ENCODE data around the gene RECQL. TPM values are rescaled to one million over a fixed set of nuclear protein-coding genes. Genes with fewer than 3 reads are reported as not detected.
"Not testable (repeated sequence)": the region's sequence is repeated elsewhere in the genome, so short reads cannot be mapped to it uniquely, and the experiment has no call there.

Gene RECQL
- total RNA-seq, 4 donors from 2014 or later: 18.4 to 25.8 (median 21.7) TPM

GRCh38 chr12:21433525-21433924 lies 67.9 kb downstream of the RECQL start:
- Histone ChIP-seq H3K4me1 (peaks cover 12% of the 10 kb centered on the region), H3K9me3 (no peaks in the 10 kb centered on the region), H3K36me3 (no peaks in the 10 kb centered on the region), H3K4me3 (no peak overlapping the region), H3K27me3 (peaks cover 25% of the 10 kb centered on the region), H3K27ac (no peak overlapping the region)
- TF ChIP-seq EP300 (IDR thresholded peaks at IDR 0.05): no peak
- TF ChIP-seq, protein P1, sequence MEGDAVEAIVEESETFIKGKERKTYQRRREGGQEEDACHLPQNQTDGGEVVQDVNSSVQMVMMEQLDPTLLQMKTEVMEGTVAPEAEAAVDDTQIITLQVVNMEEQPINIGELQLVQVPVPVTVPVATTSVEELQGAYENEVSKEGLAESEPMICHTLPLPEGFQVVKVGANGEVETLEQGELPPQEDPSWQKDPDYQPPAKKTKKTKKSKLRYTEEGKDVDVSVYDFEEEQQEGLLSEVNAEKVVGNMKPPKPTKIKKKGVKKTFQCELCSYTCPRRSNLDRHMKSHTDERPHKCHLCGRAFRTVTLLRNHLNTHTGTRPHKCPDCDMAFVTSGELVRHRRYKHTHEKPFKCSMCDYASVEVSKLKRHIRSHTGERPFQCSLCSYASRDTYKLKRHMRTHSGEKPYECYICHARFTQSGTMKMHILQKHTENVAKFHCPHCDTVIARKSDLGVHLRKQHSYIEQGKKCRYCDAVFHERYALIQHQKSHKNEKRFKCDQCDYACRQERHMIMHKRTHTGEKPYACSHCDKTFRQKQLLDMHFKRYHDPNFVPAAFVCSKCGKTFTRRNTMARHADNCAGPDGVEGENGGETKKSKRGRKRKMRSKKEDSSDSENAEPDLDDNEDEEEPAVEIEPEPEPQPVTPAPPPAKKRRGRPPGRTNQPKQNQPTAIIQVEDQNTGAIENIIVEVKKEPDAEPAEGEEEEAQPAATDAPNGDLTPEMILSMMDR (IDR thresholded peaks at IDR 0.05): no peak
- TF ChIP-seq POLR2AphosphoS5 (IDR thresholded peaks at IDR 0.05): no peak
- TF ChIP-seq POLR2A (IDR thresholded peaks at IDR 0.05): no peak
- WGBS: 51% methylated on average over 2 of the region's 2 CpGs
- no peak for DNase-seq (ENCODE audit: low spot score in 2 of 2)

- TF ChIP-seq, protein P1 (IDR thresholded peaks at IDR 0.05): no peak
- TF ChIP-seq POLR2AphosphoS5 (IDR thresholded peaks at IDR 0.05) (no peak), POLR2A (IDR thresholded peaks at IDR 0.05) (no peak), EP300 (IDR thresholded peaks at IDR 0.05) (no peak)
- no peak for DNase-seq (ENCODE audit: low spot score in 2 of 2)
- 52% methylated on average over 4 of the region's 4 CpGs for WGBS
- Histone ChIP-seq H3K4me3 (no peak overlapping the region), H3K4me1 (no peaks in the 10 kb centered on the region), H3K27me3 (peaks cover 19% of the 10 kb centered on the region), H3K36me3 (no peaks in the 10 kb centered on the region), H3K27ac (no peak overlapping the region), H3K9me3 (no peaks in the 10 kb centered on the region)
Observed at GRCh38 chr12:21429994-21430393, 71.4 kb downstream of the RECQL start.

DNA sequence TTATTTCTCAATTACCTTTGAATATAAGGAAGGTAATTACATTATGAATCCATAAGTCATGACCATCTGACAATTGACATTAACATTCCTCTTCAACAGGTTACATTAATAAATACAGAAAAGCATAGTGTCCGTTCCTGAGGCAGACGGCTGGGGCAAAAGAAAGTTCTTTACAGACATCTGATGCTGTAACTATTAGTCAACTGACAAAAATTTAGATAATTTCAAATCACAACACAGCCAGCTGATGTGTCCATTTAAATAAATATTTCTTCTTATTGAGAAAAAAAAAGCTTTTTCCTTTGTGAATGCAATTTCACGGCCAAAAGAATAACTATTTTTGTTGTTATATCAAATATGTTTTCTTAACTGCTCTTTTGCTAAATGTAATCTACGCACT lies 73.2 kb downstream of the RECQL start:
- H3K36me3 ChIP-seq: no peaks in the 10 kb centered on the region
- H3K9me3 ChIP-seq: no peaks in the 10 kb centered on the region
- no peak for DNase-seq (ENCODE audit: low spot score in 2 of 2)
- H3K4me3 ChIP-seq: no peak overlapping the region
- H3K27ac ChIP-seq: no peak overlapping the region
- TF ChIP-seq POLR2A (IDR thresholded peaks at IDR 0.05) (no peak), EP300 (IDR thresholded peaks at IDR 0.05) (no peak)
- H3K4me1 ChIP-seq: no peaks in the 10 kb centered on the region
- H3K27me3 ChIP-seq: peaks cover 10% of the 10 kb centered on the region
- 68% methylated on average over 4 of the region's 4 CpGs for WGBS

GRCh38 chr12:21419009-21419699 lies 82.3 kb downstream of the RECQL start:
- not testable (repeated sequence) for H3K9me3 ChIP-seq; H3K4me3 ChIP-seq; H3K27me3 ChIP-seq; H3K36me3 ChIP-seq; H3K4me1 ChIP-seq; H3K27ac ChIP-seq; DNase-seq (ENCODE audit: low spot score in 2 of 2)
- 91% methylated on average over 26 of the region's 30 CpGs for WGBS

Other genes with a start within 250 kb of the RECQL start
- not detected for gene SLCO1A2, start 166.7 kb downstream of the RECQL start, total RNA-seq
- gene IAPP, start 128.7 kb downstream of the RECQL start, total RNA-seq: not detected
- gene PYROXD1, start 64.0 kb downstream of the RECQL start, total RNA-seq: 10 to 100 TPM; 15.6 to 42.0 (median 24.0) TPM
- gene GOLT1B, start 154 bp upstream of the RECQL start, total RNA-seq: 10 to 100 TPM; 14.9 to 23.2 (median 18.6) TPM
- gene SPX, start 24.7 kb upstream of the RECQL start, total RNA-seq: under 1 TPM in 1 of 4 donors, not detected in 3; 0.21 TPM
- gene GYS2, start 103.2 kb upstream of the RECQL start, total RNA-seq: under 1 TPM in 1 of 4 donors, not detected in 3; 0.32 TPM
- 10 to 100 TPM; 49.9 to 79.9 (median 71.2) TPM for gene LDHB, start 156.2 kb upstream of the RECQL start, total RNA-seq

Measured in suprapubic skin (tissue), 4 donors.